ENCODE measurements around the gene BCL2L1. TPM values are rescaled to one million over a fixed set of nuclear protein-coding genes. Genes with fewer than 3 reads are reported as not detected.

Gene BCL2L1
- total RNA-seq, 1 donor from 2014 or later = 66.6 TPM

DNA sequence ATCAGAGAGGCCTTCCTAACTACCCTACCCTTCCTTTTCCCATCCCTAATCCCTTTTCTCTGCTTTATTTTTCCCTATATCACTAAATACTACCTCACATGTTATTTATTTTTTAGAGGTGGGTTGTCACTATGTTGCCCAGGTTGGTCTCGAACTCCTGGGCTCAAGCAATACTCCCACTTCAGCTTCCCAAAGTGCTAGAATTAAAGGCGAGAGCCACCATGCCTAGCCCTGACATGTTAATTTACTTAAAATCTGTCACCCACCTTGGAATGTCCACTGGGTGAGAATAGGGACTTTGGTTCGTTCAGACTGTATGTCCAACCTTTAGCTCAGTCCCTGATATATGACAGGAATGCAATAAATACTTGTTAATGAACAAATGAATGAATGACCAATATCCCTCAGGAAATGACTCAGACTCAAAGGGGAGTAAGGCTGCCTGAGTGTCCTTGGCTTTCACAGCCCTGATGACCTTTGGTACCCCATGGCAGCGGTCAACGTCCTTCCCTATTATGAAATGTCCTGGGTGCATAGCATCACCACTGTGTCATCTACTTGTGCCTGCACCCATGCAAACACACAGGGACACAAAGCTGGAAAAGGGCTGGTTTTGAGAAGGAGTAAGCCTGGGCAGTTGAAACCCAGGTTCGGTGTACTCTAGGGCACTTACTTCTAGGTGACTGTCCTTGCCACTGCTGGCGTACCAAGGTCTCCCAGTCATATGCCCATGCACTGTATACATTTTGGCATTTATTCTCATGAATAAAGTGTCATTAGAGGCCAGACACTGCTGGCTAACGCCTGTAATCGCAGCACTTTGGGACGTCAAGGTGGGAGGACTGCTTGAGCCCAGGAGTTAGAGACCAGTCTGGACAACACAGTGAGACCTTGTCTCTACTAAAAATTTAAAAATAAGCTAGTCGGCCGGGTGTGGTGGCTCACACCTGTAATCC lies 26.5 kb downstream of the BCL2L1 start:
- peaks cover 4% of the 10 kb centered on the region for H3K9me3 Mint-ChIP-seq
- no peak overlapping the region for H3K4me3 Mint-ChIP-seq
- DNase-seq (ENCODE audit: low spot score in 2 of 2, unreplicated experiment in 2 of 2) = no peak
- H3K36me3 Mint-ChIP-seq = peaks cover 14% of the 10 kb centered on the region
- H3K27ac Mint-ChIP-seq = peak overlapping the region; percentile 23
- TF ChIP-seq, protein P1, sequence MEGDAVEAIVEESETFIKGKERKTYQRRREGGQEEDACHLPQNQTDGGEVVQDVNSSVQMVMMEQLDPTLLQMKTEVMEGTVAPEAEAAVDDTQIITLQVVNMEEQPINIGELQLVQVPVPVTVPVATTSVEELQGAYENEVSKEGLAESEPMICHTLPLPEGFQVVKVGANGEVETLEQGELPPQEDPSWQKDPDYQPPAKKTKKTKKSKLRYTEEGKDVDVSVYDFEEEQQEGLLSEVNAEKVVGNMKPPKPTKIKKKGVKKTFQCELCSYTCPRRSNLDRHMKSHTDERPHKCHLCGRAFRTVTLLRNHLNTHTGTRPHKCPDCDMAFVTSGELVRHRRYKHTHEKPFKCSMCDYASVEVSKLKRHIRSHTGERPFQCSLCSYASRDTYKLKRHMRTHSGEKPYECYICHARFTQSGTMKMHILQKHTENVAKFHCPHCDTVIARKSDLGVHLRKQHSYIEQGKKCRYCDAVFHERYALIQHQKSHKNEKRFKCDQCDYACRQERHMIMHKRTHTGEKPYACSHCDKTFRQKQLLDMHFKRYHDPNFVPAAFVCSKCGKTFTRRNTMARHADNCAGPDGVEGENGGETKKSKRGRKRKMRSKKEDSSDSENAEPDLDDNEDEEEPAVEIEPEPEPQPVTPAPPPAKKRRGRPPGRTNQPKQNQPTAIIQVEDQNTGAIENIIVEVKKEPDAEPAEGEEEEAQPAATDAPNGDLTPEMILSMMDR (IDR thresholded peaks at IDR 0.05; ENCODE audit: unreplicated experiment) = no peak
- peaks cover 26% of the 10 kb centered on the region for H3K4me1 Mint-ChIP-seq
- no peaks in the 10 kb centered on the region for H3K27me3 Mint-ChIP-seq (ENCODE audit: low read depth)

DNA sequence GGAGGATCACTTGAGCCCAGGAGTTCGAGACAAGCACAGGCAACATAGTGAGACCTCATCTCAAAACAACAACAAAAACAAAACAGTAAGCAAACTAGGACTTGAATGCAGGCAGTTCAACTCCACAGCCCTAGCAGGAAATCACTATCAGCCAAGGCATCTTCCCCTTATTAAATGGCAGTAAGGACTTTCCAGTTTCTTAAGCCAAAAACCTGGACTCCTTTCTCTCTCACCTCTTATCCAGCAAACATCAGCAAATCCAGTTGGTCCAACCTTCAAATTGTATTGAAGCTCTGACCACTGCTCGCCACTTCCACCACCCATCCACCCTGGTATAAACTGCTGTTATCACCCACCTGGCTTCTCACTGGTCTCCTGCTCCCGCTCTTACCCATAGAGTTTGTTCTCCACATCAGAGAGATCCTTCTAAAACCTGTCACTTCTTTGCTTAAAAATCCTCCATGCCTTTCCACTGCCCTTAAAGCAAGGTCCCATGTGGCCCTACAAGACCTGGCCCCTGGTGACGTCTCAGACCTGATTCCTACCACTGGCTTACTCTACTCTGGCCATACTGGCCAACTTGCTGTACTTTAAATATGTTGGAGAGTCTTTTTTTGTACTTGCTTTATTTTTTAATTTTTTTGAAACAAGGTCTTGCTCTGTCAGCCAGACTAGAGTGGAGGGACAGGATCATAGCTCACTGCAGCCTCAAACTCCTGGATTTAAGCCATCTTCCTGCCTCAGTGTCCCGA lies 27.6 kb downstream of the BCL2L1 start:
- Mint-ChIP-seq H3K27ac (peak overlapping the region; percentile 63), H3K9me3 (no peaks in the 10 kb centered on the region), H3K27me3 (ENCODE audit: low read depth) (no peaks in the 10 kb centered on the region), H3K36me3 (peaks cover 10% of the 10 kb centered on the region), H3K4me3 (no peak overlapping the region), H3K4me1 (peaks cover 26% of the 10 kb centered on the region)
- DNase-seq (ENCODE audit: low spot score in 2 of 2, unreplicated experiment in 2 of 2) = no peak
- TF ChIP-seq, protein P1 (IDR thresholded peaks at IDR 0.05; ENCODE audit: unreplicated experiment) = no peak

DNA sequence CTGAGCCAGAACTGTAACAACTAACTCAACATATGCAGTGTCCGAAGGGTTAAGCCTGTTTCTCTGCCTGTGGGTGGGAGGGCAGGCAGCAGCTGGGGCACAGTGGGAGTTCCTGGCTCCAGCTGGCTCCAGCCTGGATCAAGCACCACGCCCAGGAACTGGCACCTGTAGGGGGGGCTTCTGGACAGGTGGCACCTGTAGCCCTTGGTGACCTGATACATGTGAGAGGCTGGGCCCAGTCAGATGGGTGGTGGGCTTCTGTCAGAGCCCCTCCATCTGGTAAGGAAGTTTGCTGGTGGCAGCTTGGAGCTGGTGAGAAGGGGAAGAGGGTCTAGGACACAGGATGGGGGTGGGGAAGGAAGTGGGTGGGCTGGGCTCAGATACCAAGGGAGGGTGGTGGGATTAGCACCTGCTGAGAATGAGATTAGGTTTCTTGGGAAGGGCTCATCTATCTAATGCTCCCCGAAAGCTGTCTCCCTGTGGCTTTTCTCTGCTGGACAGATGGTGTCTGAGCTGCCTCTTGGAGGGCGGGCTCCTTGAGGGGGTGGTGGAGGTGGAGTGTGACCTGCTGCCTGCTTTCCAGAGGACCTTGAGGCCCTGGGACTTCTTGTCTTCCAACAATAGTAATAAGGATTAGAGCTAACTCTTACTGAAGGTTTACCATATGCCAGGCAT lies 28.5 kb downstream of the BCL2L1 start:
- Mint-ChIP-seq H3K36me3 (peaks cover 10% of the 10 kb centered on the region), H3K4me1 (peaks cover 22% of the 10 kb centered on the region), H3K9me3 (no peaks in the 10 kb centered on the region), H3K4me3 (no peak overlapping the region), H3K27me3 (ENCODE audit: low read depth) (no peaks in the 10 kb centered on the region), H3K27ac (peak overlapping the region; percentile 43)
- TF ChIP-seq, protein P1 (IDR thresholded peaks at IDR 0.05; ENCODE audit: unreplicated experiment) = no peak
- DNase-seq (ENCODE audit: low spot score in 2 of 2, unreplicated experiment in 2 of 2) = no peak

DNA sequence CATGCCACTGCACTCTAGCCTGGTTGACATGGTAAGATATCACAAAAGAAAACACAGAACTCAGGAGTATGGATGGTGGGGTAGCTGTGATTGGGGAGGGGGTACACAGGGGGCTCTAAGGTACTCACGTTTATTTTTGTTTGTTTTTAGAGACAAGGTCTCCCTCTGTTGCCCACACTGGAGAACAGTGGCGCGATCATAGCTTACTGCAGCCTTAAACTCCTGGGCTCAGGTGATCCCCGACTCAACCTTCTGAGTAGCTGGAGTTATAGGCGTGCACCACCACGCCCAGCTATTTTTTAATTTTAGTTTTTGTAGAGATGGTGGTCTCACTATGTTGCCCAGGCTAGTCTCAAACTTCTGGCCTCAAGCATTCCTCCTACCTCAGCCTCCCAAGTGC lies 29.3 kb downstream of the BCL2L1 start:
- TF ChIP-seq, protein P1 (IDR thresholded peaks at IDR 0.05; ENCODE audit: unreplicated experiment) = no peak
- Mint-ChIP-seq H3K9me3 (no peaks in the 10 kb centered on the region), H3K4me1 (peaks cover 20% of the 10 kb centered on the region), H3K27ac (no peak overlapping the region), H3K27me3 (ENCODE audit: low read depth) (no peaks in the 10 kb centered on the region), H3K36me3 (peaks cover 16% of the 10 kb centered on the region), H3K4me3 (no peak overlapping the region)
- no peak for DNase-seq (ENCODE audit: low spot score in 2 of 2, unreplicated experiment in 2 of 2)

DNA sequence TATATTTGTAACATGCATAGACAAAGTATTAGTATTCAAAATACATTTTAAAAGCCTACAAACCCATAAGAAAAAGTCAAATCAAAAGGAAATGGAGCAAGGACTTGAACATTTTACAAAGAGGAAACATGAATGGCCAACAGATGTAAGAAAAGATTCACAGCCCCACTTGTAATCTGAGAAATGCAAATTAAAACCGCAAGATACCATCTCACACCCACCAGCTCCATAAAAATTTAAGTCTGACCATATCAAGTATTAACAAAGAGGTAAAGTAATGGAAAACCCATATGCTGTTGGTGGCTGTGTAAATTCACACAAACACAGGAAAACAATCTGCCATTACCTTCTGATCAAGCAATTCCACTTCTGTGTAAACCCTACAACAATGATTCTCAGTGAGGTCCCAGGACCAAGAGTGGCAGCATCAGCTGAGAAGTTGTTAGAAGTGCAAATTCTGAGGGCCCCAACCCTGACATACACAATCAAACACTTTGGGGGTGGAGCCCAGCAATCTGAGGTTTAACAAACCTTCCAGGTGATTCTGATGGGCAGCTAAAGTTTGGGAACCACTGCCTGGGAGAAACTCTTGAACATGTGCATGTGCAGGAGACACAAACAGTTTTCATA lies 30.9 kb downstream of the BCL2L1 start:
- TF ChIP-seq, protein P1 (IDR thresholded peaks at IDR 0.05; ENCODE audit: unreplicated experiment) = no peak
- Mint-ChIP-seq H3K27me3 (ENCODE audit: low read depth) (no peaks in the 10 kb centered on the region), H3K4me3 (no peak overlapping the region), H3K9me3 (no peaks in the 10 kb centered on the region), H3K4me1 (peaks cover 20% of the 10 kb centered on the region), H3K27ac (peak overlapping the region; percentile 55), H3K36me3 (peaks cover 20% of the 10 kb centered on the region)
- no peak for DNase-seq (ENCODE audit: low spot score in 2 of 2, unreplicated experiment in 2 of 2)

All from mesothelial cell of epicardium (in vitro differentiated cells).